Mesenchymal stem cell (in vitro differentiated cells and primary cell): ENCODE results near the gene NEU4.

Experiments used
- DNase-seq: peaks from one replicate; pipeline ENCODE4 v3.0.0-alpha.2; 2013
- H2AFZ ChIP-seq: one replicate; pipeline ENCODE4 v1.6.1; 2013; ENCODE audit warnings: low read depth, mild to moderate bottlenecking, control low read depth, inconsistent platforms, low read length, moderate library complexity
- H2AK5ac ChIP-seq: 2 replicates; pipeline ENCODE4 v1.6.1; 2013; ENCODE audit warnings: low read length, moderate library complexity, mild to moderate bottlenecking, inconsistent platforms; ENCODE audit not compliant: severe bottlenecking
- H2BK120ac ChIP-seq: one replicate; pipeline ENCODE4 v1.6.1; 2013; ENCODE audit warnings: low read depth, mild to moderate bottlenecking, inconsistent platforms, low read length, moderate library complexity
- H2BK12ac ChIP-seq, 2 experiments: one replicate each; pipeline ENCODE4 v1.6.1; 2013; ENCODE audit warnings: inconsistent platforms in 2 of 2, low read length in 2 of 2, mild to moderate bottlenecking in 2 of 2, moderate library complexity in 2 of 2, control low read depth in 1 of 2
- H2BK15ac ChIP-seq: one replicate; pipeline ENCODE4 v1.6.1; 2013; ENCODE audit warnings: mild to moderate bottlenecking, low read depth, inconsistent platforms; ENCODE audit not compliant: poor library complexity, severe bottlenecking
- H2BK5ac ChIP-seq: 2 replicates; pipeline ENCODE4 v1.6.1; 2013; ENCODE audit warnings: low read depth, mild to moderate bottlenecking, low read length, control low read depth, inconsistent platforms; ENCODE audit not compliant: poor library complexity, severe bottlenecking
- H3K14ac ChIP-seq, 2 experiments: one replicate each; pipeline ENCODE4 v1.6.1; 2013; ENCODE audit warnings: inconsistent platforms in 2 of 2, low read length in 2 of 2, control low read depth in 1 of 2, mild to moderate bottlenecking in 1 of 2, moderate library complexity in 1 of 2
- H3K18ac ChIP-seq, 2 experiments: one replicate each; pipeline ENCODE4 v1.6.1; 2013; ENCODE audit warnings: inconsistent platforms in 2 of 2, low read length in 2 of 2, control low read depth in 1 of 2, low read depth in 1 of 2, mild to moderate bottlenecking in 1 of 2
- H3K23ac ChIP-seq, 2 experiments: one replicate each; pipeline ENCODE4 v1.6.1; 2013; ENCODE audit warnings: inconsistent platforms in 2 of 2, low read length in 2 of 2, mild to moderate bottlenecking in 2 of 2, moderate library complexity in 2 of 2, control low read depth in 1 of 2
- H3K27ac ChIP-seq: 2 replicates; pipeline ENCODE4 v1.5.1; 2013; ENCODE audit warnings: mild to moderate bottlenecking, moderate library complexity, low read length, control low read depth, inconsistent platforms; ENCODE audit not compliant: poor library complexity, severe bottlenecking
- H3K27me3 ChIP-seq, 2 experiments: 2 replicates each; pipeline versions ENCODE4 v1.6.1 to v1.7.0; 2013; ENCODE audit warnings: low read length in 2 of 2, mild to moderate bottlenecking in 2 of 2, moderate library complexity in 2 of 2, control low read depth in 1 of 2, inconsistent platforms in 1 of 2; ENCODE audit not compliant: control insufficient read depth in 1 of 2, insufficient read depth in 1 of 2
- H3K36me3 ChIP-seq, 2 experiments: 2 replicates each; pipeline versions ENCODE4 v1.6.1 to v1.7.0; 2013; ENCODE audit warnings: low read length in 2 of 2, control low read depth in 1 of 2, inconsistent platforms in 1 of 2, low read depth in 1 of 2, mild to moderate bottlenecking in 1 of 2; ENCODE audit not compliant: insufficient read depth in 2 of 2, control insufficient read depth in 1 of 2
- H3K4ac ChIP-seq, 2 experiments: one replicate each; pipeline ENCODE4 v1.6.1; 2013; ENCODE audit warnings: inconsistent platforms in 2 of 2, low read length in 2 of 2, mild to moderate bottlenecking in 2 of 2, moderate library complexity in 2 of 2, control low read depth in 1 of 2, low read depth in 1 of 2
- H3K4me1 ChIP-seq: 2 replicates; pipeline ENCODE4 v1.6.1; 2013; ENCODE audit warnings: low read depth, low read length, control low read depth; ENCODE audit not compliant: control insufficient read depth, insufficient read depth
- H3K4me2 ChIP-seq: 2 replicates; pipeline ENCODE4 v1.6.1; 2013; ENCODE audit warnings: low read length, mild to moderate bottlenecking, inconsistent platforms; ENCODE audit not compliant: poor library complexity, severe bottlenecking
- H3K4me3 ChIP-seq, 2 experiments: 2 replicates each; pipeline versions ENCODE4 v1.5.1 to v1.7.0; 2013; ENCODE audit warnings: low read length in 2 of 2, mild to moderate bottlenecking in 2 of 2, control low read depth in 1 of 2, low read depth in 1 of 2; ENCODE audit not compliant: insufficient read depth in 1 of 2
- H3K79me1 ChIP-seq: replicated peaks from 2 replicates; pipeline ENCODE4 v1.6.1; 2013; ENCODE audit warnings: mild to moderate bottlenecking, control low read depth, low read length, inconsistent platforms; ENCODE audit not compliant: poor library complexity, severe bottlenecking
- H3K9ac ChIP-seq: 2 replicates; pipeline ENCODE4 v1.7.0; 2013; ENCODE audit warnings: mild to moderate bottlenecking, low read length, moderate library complexity
- H3K9me3 ChIP-seq: 2 replicates; pipeline ENCODE4 v1.7.0; 2013; ENCODE audit warnings: mild to moderate bottlenecking, low read length; ENCODE audit not compliant: control insufficient read depth
- H4K8ac ChIP-seq: one replicate; pipeline ENCODE4 v1.6.1; 2013; ENCODE audit warnings: inconsistent platforms, mild to moderate bottlenecking, low read length, moderate library complexity
- H4K91ac ChIP-seq: one replicate; pipeline ENCODE4 v1.6.1; 2013; ENCODE audit warnings: mild to moderate bottlenecking, low read length, inconsistent platforms
- WGBS: methylation state at CpG from one replicate; pipeline ENCODE4 v1.1.7; 2013; ENCODE audit warnings: mixed read lengths; 5-methylcytosine and 5-hydroxymethylcytosine counted together

The NEU4 gene

DNA sequence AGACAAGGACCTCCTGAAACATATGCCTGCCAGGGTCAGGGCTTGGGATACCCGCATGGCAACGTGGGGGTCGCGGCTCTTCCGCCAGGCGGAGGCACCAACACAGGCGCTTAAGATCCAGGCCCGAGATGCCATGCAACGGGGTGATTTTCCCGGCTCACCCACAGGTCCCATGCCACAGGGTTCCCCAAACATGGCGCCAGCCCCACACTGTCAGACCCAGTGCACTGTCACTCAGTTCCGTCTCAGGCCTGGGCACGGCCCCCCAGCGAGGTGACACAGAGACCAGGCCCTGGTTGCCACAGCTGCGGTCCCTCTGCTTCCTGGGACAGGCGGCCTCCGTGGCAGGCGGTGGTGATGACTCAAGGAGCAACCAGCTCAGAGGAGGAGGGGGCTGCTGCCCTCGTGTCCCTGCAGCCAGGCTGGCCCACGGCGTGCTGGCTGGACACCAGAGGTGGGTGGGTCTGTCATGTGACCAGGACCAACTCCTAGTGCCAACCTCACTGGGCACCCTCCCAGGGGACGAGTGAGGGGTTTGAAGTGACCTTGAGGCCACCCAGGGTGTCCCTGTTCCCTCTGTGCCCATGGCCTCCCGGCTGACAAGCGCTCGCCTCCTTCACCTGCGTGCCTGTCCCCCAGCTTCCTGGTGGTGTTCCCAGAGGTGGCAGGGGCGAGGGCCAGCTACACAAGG, 44.8 kb downstream of the NEU4 start:
- Histone ChIP-seq H2BK5ac (peak overlapping the region; percentile 63), H4K91ac (peak overlapping the region; percentile 25), H2BK120ac (no peak overlapping the region), H3K14ac (no peak overlapping the region), H3K4me3 (no peak overlapping the region), H3K9ac (no peak overlapping the region), H3K4ac (no peak overlapping the region), H3K9me3 (no peaks in the 10 kb centered on the region), H4K8ac (peak overlapping the region; percentile 66), H2AK5ac (no peak overlapping the region), H2BK15ac (peak overlapping the region; percentile 48), H3K4me2 (no peak overlapping the region), H3K27me3 (peaks cover 4 to 46% of the 10 kb centered on the region in 2 experiments), H3K36me3 (no peaks in the 10 kb centered on the region), H3K18ac (peak overlapping the region; percentile 12 to 52), H3K79me1 (no peaks in the 10 kb centered on the region), H2AFZ (peak overlapping the region; percentile 49), H3K23ac (peak overlapping the region in 1 of 2 experiments; percentile 19), H3K4me1 (peaks cover 15% of the 10 kb centered on the region), H2BK12ac (peak overlapping the region in 1 of 2 experiments; percentile 24), H3K27ac (no peak overlapping the region)
- peak; percentile 38 for DNase-seq
- WGBS = 73% methylated on average over 27 of the region's 27 CpGs

GRCh38 chr2:241854342-241855244, 45.6 kb downstream of the NEU4 start:
- Histone ChIP-seq H2BK15ac (no peak overlapping the region), H2AFZ (no peak overlapping the region), H4K91ac (no peak overlapping the region), H3K23ac (no peak overlapping the region), H2BK12ac (no peak overlapping the region), H2BK5ac (no peak overlapping the region), H3K79me1 (no peaks in the 10 kb centered on the region), H4K8ac (no peak overlapping the region), H3K14ac (no peak overlapping the region), H3K36me3 (no peaks in the 10 kb centered on the region), H2BK120ac (no peak overlapping the region), H3K4me3 (no peak overlapping the region), H3K4me2 (no peak overlapping the region), H3K27ac (no peak overlapping the region), H2AK5ac (no peak overlapping the region), H3K4ac (no peak overlapping the region), H3K4me1 (peaks cover 15% of the 10 kb centered on the region), H3K9me3 (no peaks in the 10 kb centered on the region), H3K9ac (no peak overlapping the region), H3K27me3 (peaks cover 0 to 43% of the 10 kb centered on the region in 2 experiments), H3K18ac (no peak overlapping the region)
- DNase-seq = no peak
- WGBS = 87% methylated on average over 17 of the region's 21 CpGs

DNA sequence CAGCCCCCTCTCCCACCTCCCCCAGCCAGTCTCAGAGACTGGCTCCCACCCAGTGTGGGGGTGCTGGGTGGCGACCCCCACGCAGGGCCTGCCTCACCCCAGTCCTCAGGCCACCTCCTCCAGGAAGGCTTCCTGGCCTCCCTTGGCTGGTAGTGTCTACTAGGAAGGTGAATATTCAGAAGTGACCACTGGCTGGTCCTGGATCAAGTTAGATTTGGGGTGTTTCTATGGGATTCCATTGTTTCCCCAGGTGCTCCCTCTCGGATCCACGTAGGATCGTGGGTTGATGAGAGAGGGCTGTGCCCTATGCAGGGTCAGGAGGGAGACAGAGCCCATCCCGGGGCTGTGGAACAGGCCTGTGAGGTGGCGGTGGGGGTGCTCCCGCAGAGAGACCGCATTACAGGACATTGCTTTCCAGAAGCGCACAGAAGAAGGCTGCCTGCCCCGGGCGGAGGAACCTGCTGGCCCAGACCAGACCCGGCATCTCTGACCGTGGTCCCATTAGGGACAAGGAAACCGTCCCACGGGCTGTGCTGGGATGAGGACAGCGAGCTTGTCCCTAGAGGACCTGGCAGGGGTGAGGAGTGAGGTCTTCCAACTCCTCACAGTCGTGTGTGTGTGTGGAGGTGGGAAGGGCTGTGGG, 46.4 kb downstream of the NEU4 start:
- Histone ChIP-seq H2BK12ac (no peak overlapping the region), H3K9ac (no peak overlapping the region), H3K36me3 (no peaks in the 10 kb centered on the region), H4K8ac (no peak overlapping the region), H3K14ac (no peak overlapping the region), H3K27me3 (peaks cover 0 to 43% of the 10 kb centered on the region in 2 experiments), H2BK120ac (no peak overlapping the region), H2BK5ac (no peak overlapping the region), H3K4ac (no peak overlapping the region), H2AFZ (no peak overlapping the region), H3K4me3 (no peak overlapping the region), H2AK5ac (no peak overlapping the region), H2BK15ac (no peak overlapping the region), H3K23ac (no peak overlapping the region), H3K79me1 (no peaks in the 10 kb centered on the region), H3K4me2 (no peak overlapping the region), H4K91ac (no peak overlapping the region), H3K27ac (no peak overlapping the region), H3K4me1 (peaks cover 15% of the 10 kb centered on the region), H3K9me3 (no peaks in the 10 kb centered on the region), H3K18ac (no peak overlapping the region)
- no peak for DNase-seq
- 90% methylated on average over 16 of the region's 18 CpGs for WGBS
